Astrocyte (in vitro differentiated cells and primary cell): Measurements from ENCODE around the gene DNPH1. TPM values are rescaled to one million over a fixed set of nuclear protein-coding genes. Genes with fewer than 3 reads are reported as not detected.
A peak's percentile ranks its signal among the peaks of the same experiment; 100 is the strongest.

ENCODE experiments used
- DNase-seq: peaks from one replicate; pipeline ENCODE4 v3.0.0-alpha.2; 2010; ENCODE audit warnings: low read depth
- FAIRE-seq: peaks from 2 replicates; lab custom pipeline; 2011; peaks lifted over from hg19 to GRCh38; lab: Jason Lieb, UNC
- H2AFZ ChIP-seq: 2 replicates; pipeline ENCODE4 v1.6.0; 2012; ENCODE audit warnings: low read depth, low read length, inconsistent platforms
- H3K27ac ChIP-seq: 2 replicates; pipeline ENCODE4 v1.5.1; 2011; ENCODE audit warnings: low read depth, low read length, inconsistent platforms
- H3K27me3 ChIP-seq: 2 replicates; pipeline ENCODE4 v1.6.0; 2011; ENCODE audit warnings: low read length, inconsistent platforms; ENCODE audit not compliant: insufficient read depth
- H3K36me3 ChIP-seq: 2 replicates; pipeline ENCODE4 v1.5.1; 2011; ENCODE audit warnings: low read length, inconsistent platforms; ENCODE audit not compliant: insufficient read depth
- H3K4me1 ChIP-seq: 2 replicates; pipeline ENCODE4 v1.5.1; 2011; ENCODE audit warnings: low read length, inconsistent platforms; ENCODE audit not compliant: insufficient read depth
- H3K4me2 ChIP-seq: 2 replicates; pipeline ENCODE4 v1.6.0; 2012; ENCODE audit warnings: low read length, inconsistent platforms
- H3K4me3 ChIP-seq: 2 replicates; pipeline ENCODE4 v1.5.1; 2011; ENCODE audit warnings: low read depth, mild to moderate bottlenecking, low read length, inconsistent platforms; ENCODE audit not compliant: insufficient read depth
- H3K79me2 ChIP-seq: 2 replicates; pipeline ENCODE4 v1.6.0; 2012; ENCODE audit warnings: mild to moderate bottlenecking, low read length, inconsistent platforms; ENCODE audit not compliant: insufficient read depth
- H3K9ac ChIP-seq: 2 replicates; pipeline ENCODE4 v1.6.0; 2012; ENCODE audit warnings: mild to moderate bottlenecking, low read length, inconsistent platforms
- H3K9me3 ChIP-seq: 2 replicates; pipeline ENCODE4 v1.5.1; 2012; ENCODE audit warnings: low read depth, mild to moderate bottlenecking, low read length, inconsistent platforms; ENCODE audit not compliant: insufficient read depth
- H4K20me1 ChIP-seq: 2 replicates; pipeline ENCODE4 v1.6.0; 2012; ENCODE audit warnings: low read length, inconsistent platforms; ENCODE audit not compliant: insufficient read depth
- H3K27ac Mint-ChIP-seq: one replicate; pipeline ENCODE4 v1.8.0; 2021; ENCODE audit warnings: mild to moderate bottlenecking, mixed read lengths; ENCODE audit not compliant: unreplicated experiment
- H3K27me3 Mint-ChIP-seq: one replicate; pipeline ENCODE4 v1.8.0; 2021; ENCODE audit warnings: low read depth, mixed read lengths; ENCODE audit not compliant: unreplicated experiment
- H3K36me3 Mint-ChIP-seq: one replicate; pipeline ENCODE4 v1.8.0; 2021; ENCODE audit warnings: low read depth, mixed read lengths; ENCODE audit not compliant: unreplicated experiment
- H3K4me1 Mint-ChIP-seq: one replicate; pipeline ENCODE4 v1.8.0; 2021; ENCODE audit warnings: low read depth, mixed read lengths; ENCODE audit not compliant: unreplicated experiment
- H3K4me3 Mint-ChIP-seq: one replicate; pipeline ENCODE4 v1.8.0; 2021; ENCODE audit warnings: mild to moderate bottlenecking, moderate library complexity, mixed read lengths; ENCODE audit not compliant: unreplicated experiment
- H3K9me3 Mint-ChIP-seq: one replicate; pipeline ENCODE4 v1.8.0; 2021; ENCODE audit warnings: mild to moderate bottlenecking, mixed read lengths; ENCODE audit not compliant: unreplicated experiment
- EZH2 ChIP-seq: IDR thresholded peaks from 2 replicates; pipeline ENCODE4 v1.6.1; 2012; ENCODE audit warnings: mild to moderate bottlenecking, low read length, inconsistent platforms; ENCODE audit not compliant: insufficient read depth
- total RNA-seq: library from RNA; stranded (reverse); gene quantifications from 2 replicates; pipeline ENCODE4 v1.2.1, GENCODE V29; 2021
- TF ChIP-seq, protein P1 (sequence below): IDR thresholded peaks from 2 replicates; pipeline ENCODE4 v1.5.1; 2011; ENCODE audit warnings: low read depth, mild to moderate bottlenecking, inconsistent platforms, low read length, moderate library complexity; ENCODE audit not compliant: insufficient read depth

DNPH1 gene
- total RNA-seq, 1 donor from 2014 or later = 15.1 TPM

GRCh38 chr6:43211955-43212354, 17.3 kb downstream of the DNPH1 start:
- H3K9me3 ChIP-seq = no peaks in the 10 kb centered on the region
- FAIRE-seq = no peak
- no peak overlapping the region for H3K4me3 Mint-ChIP-seq
- H3K9me3 Mint-ChIP-seq = peaks cover 4% of the 10 kb centered on the region
- H3K9ac ChIP-seq = no peak overlapping the region
- no peak for DNase-seq
- no peak overlapping the region for H3K27ac Mint-ChIP-seq
- H3K27ac ChIP-seq = no peak overlapping the region
- no peak overlapping the region for H3K4me3 ChIP-seq
- H4K20me1 ChIP-seq = no peaks in the 10 kb centered on the region
- no peaks in the 10 kb centered on the region for H3K4me1 ChIP-seq
- peaks cover 30% of the 10 kb centered on the region for H3K36me3 Mint-ChIP-seq
- no peak overlapping the region for H3K4me2 ChIP-seq
- peaks cover 5% of the 10 kb centered on the region for H3K36me3 ChIP-seq
- H3K4me1 Mint-ChIP-seq = no peaks in the 10 kb centered on the region
- H3K27me3 ChIP-seq = no peaks in the 10 kb centered on the region
- H3K27me3 Mint-ChIP-seq = no peaks in the 10 kb centered on the region
- no peak for TF ChIP-seq EZH2
- TF ChIP-seq, protein P1, sequence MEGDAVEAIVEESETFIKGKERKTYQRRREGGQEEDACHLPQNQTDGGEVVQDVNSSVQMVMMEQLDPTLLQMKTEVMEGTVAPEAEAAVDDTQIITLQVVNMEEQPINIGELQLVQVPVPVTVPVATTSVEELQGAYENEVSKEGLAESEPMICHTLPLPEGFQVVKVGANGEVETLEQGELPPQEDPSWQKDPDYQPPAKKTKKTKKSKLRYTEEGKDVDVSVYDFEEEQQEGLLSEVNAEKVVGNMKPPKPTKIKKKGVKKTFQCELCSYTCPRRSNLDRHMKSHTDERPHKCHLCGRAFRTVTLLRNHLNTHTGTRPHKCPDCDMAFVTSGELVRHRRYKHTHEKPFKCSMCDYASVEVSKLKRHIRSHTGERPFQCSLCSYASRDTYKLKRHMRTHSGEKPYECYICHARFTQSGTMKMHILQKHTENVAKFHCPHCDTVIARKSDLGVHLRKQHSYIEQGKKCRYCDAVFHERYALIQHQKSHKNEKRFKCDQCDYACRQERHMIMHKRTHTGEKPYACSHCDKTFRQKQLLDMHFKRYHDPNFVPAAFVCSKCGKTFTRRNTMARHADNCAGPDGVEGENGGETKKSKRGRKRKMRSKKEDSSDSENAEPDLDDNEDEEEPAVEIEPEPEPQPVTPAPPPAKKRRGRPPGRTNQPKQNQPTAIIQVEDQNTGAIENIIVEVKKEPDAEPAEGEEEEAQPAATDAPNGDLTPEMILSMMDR = no peak
- no peaks in the 10 kb centered on the region for H3K79me2 ChIP-seq
- H2AFZ ChIP-seq = no peak overlapping the region

GRCh38 chr6:43207286-43207685, 22.0 kb downstream of the DNPH1 start:
- no peaks in the 10 kb centered on the region for H4K20me1 ChIP-seq
- Mint-ChIP-seq H3K36me3 (peaks cover 38% of the 10 kb centered on the region), H3K4me3 (no peak overlapping the region), H3K4me1 (no peaks in the 10 kb centered on the region), H3K27ac (peak overlapping the region; percentile 10), H3K27me3 (peaks cover 3% of the 10 kb centered on the region), H3K9me3 (peaks cover 11% of the 10 kb centered on the region)
- peaks cover 5% of the 10 kb centered on the region for H3K9me3 ChIP-seq
- no peak for FAIRE-seq
- no peak overlapping the region for H3K27ac ChIP-seq
- no peaks in the 10 kb centered on the region for H3K4me1 ChIP-seq
- no peak overlapping the region for H3K4me3 ChIP-seq
- no peaks in the 10 kb centered on the region for H3K27me3 ChIP-seq
- DNase-seq = no peak
- H3K4me2 ChIP-seq = no peak overlapping the region
- TF ChIP-seq EZH2 = no peak
- H2AFZ ChIP-seq = no peak overlapping the region
- H3K36me3 ChIP-seq = no peaks in the 10 kb centered on the region
- H3K9ac ChIP-seq = no peak overlapping the region
- H3K79me2 ChIP-seq = no peaks in the 10 kb centered on the region

DNA sequence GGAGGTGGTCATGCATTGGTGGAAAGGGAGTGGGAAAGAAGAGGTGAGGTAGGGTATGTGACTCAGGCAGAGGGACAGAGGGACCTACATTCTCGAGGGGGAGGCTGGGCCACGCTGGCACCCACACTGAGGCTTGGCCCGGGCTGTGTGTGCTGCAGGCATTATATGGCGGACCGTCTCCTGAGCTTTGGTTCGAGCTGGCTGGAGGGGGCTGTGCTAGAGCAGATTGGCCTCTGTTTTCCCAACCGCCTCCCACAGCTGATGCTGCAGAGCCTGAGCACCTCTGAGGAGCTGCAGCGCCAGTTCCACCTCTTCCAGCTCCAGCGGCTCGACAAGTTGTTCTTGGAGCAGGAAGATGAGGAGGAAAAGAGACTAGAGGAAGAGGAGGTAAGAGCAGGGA, 23.4 kb downstream of the DNPH1 start:
- H3K27ac ChIP-seq = no peak overlapping the region
- H3K36me3 ChIP-seq = peaks cover 4% of the 10 kb centered on the region
- no peak for DNase-seq
- Mint-ChIP-seq H3K27me3 (peaks cover 7% of the 10 kb centered on the region), H3K9me3 (peaks cover 14% of the 10 kb centered on the region), H3K4me1 (no peaks in the 10 kb centered on the region), H3K4me3 (no peak overlapping the region), H3K27ac (no peak overlapping the region), H3K36me3 (peaks cover 48% of the 10 kb centered on the region)
- no peak overlapping the region for H3K9ac ChIP-seq
- no peaks in the 10 kb centered on the region for H3K4me1 ChIP-seq
- peaks cover 5% of the 10 kb centered on the region for H3K9me3 ChIP-seq
- H3K4me2 ChIP-seq = no peak overlapping the region
- H2AFZ ChIP-seq = no peak overlapping the region
- no peaks in the 10 kb centered on the region for H4K20me1 ChIP-seq
- H3K79me2 ChIP-seq = no peaks in the 10 kb centered on the region
- no peak for FAIRE-seq
- no peak for TF ChIP-seq EZH2
- TF ChIP-seq, protein P1 = no peak
- H3K4me3 ChIP-seq = no peak overlapping the region
- H3K27me3 ChIP-seq = no peaks in the 10 kb centered on the region
